RCC 7860 (cell line): ENCODE measurements around the gene TRIM33.
"Not testable (repeated sequence)": the region's sequence is repeated elsewhere in the genome, so short reads cannot be mapped to it uniquely, and the experiment has no call there.

ENCODE experiments used
- DNase-seq: peaks from one replicate; pipeline ENCODE4 v3.0.0-alpha.2; 2015; ENCODE audit warnings: low spot score
- FAIRE-seq: peaks from 2 replicates; lab custom pipeline; 2012; peaks lifted over from hg19 to GRCh38; lab: Jason Lieb, UNC

TRIM33 gene

DNA sequence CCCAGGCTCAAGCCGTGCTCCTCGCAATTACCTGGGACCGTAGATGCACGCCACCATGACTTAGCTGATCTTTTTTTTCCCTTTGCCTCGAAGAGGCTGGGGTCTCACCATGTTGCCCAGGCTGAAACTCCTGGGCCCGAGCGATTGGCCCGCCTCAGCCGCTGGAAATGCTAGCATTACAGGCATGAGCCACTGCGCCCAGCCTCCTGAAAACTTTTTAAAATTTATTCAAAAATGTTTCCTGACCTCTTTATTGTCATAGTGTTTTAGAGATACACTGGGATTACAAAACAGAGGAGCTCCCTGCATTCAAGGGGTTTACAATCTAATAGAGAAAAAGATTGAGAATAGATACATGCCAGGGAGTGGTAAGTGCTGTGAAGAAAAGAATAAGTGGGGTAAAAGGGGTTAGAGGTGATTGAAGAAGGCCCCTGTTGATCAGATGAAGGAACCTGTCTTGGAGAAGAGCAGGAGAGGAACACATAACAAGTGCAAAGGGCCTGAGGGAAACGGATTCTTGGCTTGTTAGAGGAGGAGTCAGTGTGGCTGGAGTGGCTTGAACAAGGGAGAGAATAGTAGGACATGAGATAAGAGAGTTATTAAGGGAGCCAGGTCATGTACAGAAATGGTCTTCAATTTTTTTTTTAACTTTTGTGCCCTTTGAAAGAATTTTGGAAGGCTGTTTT, 1.7 kb upstream of the TRIM33 start:
- FAIRE-seq: no peak

DNA sequence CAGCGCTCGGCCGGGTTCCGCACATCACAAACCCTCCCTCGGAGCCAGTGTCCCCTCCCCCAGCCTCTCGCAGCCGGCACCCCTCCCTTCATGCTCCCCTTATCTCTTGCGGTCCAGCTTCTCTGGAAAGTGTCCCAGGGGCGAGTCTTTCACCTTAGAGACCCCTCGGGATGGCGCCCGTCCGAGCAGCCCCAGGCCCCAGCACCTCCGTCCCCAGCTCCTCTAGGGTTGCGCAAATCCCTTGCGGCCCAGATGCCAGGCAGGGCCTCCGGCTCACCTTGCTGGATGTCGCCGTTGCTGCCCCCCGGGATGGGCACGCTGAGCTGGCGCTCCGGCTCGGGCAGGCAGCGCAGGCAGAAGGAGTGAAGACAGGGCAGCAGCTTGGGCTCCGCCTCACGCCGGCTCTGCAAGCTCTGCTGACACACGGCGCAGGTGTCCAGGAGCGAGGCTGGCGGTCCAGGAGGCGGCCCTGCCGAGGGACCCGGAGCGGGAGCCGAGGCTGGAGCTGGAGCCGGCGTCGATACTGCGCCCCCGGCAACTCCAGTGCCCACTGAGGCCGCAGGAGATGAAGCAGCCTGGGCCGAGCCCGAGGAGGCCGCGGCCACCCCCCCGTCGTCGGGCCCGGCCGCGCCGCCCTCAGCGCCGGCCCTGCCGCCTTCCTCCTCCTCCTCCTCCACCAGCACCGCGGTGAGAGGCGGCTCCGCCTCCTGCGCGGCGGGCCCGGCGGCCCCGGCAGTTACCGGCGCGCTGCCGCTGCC, 550 bp downstream of the TRIM33 start:
- DNase-seq: peak; percentile 20
- no peak for FAIRE-seq

More for the DNA sequence above, 1.7 kb upstream of the TRIM33 start:
- no peak for DNase-seq

DNA sequence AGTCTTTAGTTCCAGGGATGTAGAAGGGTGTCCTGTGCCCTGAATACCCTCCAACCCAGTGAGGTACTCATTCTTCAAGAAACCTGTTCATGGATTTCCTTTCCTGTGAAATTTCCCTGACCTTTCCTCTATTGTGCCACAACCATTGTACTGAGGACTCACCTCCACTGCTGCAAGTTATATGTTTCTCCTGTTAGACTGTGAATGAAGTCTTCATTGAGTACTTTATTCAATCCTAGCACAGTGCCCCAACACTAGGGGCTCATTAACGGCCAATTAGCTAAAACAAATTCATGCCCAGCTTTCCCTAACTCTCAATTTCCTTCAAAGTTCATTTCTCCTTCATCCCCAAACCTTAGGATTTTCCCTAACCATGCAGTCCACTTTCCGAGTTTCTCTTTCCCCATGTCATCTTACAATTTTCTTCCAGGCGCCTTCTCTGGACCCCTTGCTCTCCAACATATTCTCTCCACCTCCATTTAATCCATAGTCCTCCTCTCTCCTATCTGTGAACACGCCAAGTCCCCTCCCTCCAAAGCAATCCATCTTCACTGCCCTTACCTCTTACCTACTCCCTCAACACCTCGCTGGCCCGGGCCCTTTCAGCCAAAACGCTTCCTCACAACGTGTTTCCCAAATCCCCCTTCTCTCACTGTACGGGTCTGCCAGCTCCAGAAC, 1.3 kb downstream of the TRIM33 start:
- no peak for FAIRE-seq

DNA sequence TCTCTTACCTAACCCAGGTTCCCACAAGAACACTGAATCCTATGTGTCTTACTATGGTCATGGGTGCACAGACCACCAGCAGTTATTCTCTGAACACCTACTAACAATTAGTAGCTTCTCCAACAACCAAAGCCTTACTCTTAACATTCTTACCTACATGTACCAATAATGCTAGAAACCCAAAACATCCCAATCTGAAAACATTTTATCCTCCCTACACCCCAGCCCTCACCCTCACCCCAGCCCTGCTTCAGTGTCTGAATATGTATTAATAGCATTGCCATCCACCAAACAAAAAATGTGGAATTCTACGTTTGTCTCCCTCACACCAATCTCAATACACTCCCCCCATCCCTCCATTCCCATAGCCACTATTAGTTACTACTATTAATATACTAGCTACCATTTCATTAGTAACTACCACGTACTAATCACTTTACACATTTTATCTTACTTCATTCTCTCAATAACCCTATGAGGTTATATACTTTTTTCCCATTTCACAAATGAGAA, 2.6 kb downstream of the TRIM33 start:
- no peak for DNase-seq
- FAIRE-seq: no peak

More for the DNA sequence above, 1.3 kb downstream of the TRIM33 start:
- no peak for DNase-seq

DNA sequence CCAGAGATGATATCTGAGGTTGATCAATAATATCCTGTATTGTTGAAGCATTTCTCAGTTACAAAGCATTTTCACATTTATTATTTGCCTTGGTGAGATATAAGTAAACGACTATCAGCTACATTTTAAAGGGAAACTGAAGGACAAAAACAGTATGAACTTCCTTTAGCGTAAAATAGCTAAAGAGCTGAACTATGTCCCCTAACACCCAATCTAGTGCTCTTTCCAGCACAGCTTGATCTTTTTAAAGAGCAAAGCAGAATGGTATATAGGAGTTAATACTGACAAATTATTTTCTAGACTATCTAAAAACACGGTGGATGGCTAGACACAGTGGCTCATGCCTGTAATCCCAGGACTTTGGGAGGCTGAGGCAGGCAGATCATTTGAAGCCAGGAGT, 3.5 kb downstream of the TRIM33 start:
- FAIRE-seq (no peak), DNase-seq (no peak)

DNA sequence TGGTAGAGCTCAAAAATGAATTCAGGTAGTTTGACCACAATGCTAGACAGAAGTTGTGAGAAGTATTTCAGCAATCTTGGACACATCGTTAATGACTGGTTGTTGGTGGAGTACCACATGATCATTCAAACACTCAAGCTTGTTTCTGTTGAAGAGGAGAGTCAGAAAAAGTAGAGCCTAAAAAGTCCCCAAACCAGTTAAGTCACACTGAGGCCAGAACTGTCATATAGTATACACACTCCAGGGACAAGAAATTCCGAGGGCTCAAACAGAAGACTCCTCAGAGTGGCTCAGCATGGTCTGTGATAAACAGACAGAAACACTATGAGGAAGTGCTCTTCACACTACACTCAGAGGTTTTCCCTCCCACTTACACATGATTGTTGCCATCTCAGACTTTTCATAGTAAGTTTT, 5.8 kb downstream of the TRIM33 start:
- FAIRE-seq (no peak), DNase-seq (no peak)

DNA sequence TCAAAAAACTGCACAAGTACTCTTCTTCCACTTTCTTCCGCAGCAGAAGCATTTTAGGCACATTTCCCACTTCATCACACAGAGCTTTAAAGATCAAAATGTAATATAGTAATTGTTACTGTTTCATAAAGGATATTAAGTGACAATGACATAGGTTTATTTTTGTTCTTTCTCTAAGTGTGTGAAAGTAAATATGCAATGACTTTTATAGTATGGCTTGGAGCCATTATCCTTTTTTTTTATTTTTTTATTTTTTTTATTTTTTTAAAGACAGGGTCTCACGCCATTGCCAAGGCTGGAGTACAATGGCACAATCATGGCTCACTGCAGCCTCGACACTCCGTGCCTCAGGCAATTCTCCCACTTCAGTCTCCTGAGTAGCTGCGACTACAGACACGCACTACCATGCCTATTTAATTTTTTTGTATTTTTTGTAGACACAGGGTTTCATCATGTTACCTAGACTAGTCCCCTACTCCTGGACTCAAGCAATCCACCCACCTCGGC, 7.0 kb downstream of the TRIM33 start:
- DNase-seq: no peak
- no peak for FAIRE-seq

DNA sequence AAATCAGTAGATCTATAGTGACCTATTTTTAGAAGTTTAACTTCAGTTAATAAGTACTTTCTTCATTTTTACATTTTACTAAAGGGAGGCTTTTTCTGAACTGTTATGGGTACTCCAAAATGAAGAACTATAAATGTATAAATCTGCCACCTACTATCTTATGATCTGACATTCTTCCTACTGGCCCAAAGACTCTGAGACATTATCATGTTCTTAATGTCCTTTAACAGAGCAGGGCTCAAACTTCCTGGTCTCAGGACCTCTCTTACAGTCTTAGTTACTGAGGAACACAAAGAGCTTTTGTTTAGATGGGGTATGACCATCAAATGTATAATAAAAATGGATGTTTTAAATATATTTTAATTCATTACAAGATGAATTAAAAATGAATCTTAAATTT, 8.9 kb downstream of the TRIM33 start:
- FAIRE-seq: no peak
- DNase-seq: no peak

DNA sequence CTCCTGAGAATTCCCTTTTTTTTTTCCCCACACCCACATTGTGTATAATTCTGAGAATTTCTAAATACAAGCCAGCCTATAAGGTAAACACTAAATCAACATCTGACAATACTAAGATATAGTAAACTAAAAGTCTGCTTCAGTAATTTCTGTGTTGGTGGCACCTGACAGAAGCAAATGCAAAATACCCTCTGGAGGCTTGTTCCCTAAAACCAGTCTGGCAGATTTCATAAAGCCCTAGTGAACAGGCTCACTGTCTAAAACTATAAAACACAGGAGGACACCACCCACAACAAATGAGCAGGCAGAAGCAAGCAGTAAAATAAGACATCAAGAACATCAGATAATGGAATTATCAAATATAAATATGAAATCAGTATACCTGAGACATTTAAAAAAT, 11.5 kb downstream of the TRIM33 start:
- DNase-seq (no peak), FAIRE-seq (no peak)

DNA sequence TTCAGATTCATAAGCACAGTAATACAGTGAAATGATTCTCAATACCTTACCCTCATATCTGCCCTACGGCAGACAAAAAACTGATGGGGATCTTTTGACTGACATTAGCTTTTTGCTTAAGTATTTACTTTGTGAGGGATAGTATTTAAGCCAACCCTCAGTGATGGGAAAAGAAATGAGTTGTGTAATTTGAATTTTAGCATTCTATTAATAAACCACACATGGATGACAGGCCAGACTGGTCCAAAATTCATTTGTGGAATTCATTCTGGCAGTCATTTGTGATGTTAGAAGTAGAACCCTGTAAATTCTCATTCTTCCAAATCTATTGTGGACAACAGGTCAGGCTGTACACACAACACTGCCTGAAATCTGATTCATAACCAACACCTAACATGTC, 14.9 kb downstream of the TRIM33 start:
- FAIRE-seq: no peak
- no peak for DNase-seq

DNA sequence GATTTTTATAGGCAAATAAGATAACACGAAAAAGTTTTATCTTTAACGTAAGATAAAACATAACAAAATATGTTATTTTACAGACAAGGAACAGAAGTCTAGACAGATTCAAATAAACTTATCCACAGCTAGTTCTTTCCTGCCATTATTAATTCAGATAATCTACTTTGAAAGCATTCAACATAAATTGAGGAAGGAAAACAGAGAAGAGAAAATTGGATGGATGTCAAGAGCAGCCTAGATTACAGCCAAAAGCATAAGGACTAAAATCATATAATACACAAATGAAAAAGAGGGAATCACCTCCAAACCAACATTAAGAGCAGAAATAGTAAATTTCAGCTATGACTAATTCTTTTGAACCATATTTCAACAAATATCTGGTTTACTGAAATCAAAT, 15.5 kb downstream of the TRIM33 start:
- FAIRE-seq (no peak), DNase-seq (no peak)

DNA sequence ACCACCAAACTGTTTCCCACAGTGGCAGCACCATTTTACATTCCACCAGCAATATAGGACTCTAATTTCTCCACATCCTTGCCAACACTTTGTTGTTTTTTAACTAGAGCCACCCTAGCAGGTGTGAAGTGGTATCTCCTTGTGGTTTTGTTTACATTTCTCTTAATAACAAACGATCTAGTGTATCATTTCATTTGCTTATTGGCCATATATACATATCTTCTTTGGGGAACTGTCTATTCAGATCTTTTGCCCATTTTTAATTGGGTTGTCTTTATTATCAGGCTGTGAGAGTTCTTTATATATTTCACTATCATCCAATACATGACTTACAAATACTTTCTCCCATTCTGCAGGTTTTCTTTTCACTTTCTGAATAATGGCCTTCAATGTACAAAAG, 18.0 kb downstream of the TRIM33 start:
- FAIRE-seq: no peak
- no peak for DNase-seq

DNA sequence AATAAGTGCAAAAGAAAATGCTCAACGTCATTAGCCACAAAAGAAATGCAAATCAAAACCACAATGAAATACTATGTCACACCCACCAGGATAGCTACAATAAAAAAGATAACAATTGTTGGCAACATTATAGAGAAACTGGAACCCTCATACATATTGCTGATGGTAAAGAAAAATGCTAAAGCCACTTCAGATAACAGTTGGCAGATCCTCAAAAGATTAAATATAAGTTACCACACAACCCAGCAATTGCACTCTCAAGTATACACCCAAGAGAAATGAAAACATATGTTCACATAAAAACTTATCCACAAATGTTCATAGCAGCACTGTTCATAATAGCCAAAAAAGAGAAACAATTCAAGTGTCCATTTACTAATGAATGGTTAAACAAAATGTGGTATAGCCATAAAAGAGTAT, 20.7 kb downstream of the TRIM33 start:
- no peak for DNase-seq
- FAIRE-seq: no peak

DNA sequence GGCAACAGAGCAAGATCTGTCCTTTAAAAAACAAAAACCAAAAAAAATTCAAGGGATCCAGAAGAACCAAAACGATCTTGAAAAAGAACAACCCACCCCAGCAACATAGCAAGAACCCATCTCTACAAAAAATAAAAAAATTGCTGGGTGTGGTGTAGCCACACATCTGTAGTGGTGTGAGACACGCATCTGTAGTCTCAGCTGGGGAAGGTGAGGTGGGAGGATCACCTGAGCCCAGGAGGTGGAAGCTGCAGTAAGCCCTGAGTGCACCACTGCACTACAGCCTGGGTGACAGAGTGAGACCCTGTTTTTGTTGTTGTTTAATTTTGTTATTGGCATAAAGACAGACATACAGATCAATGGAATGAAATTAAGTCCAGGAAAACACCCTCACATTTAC, 22.3 kb downstream of the TRIM33 start:
- no peak for DNase-seq
- no peak for FAIRE-seq

DNA sequence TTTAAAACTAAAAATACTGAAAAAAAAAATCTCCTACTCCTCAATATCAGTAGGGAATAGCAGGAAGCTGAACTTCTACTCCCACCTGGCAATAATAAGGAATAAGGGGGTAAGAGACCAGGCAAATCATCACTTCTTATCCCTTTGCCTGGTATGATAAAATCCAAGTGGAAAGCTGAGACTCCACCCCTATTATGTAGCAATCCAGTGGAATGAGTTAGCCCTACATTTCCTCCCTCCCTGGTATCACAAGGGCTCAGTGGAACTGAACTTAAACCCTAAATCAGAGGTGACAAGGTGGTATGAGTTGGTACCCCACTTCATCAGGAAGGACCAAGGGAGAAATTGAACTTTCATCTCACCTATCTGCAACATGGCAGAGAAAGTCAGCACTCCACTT, 25.7 kb downstream of the TRIM33 start:
- FAIRE-seq (no peak), DNase-seq (no peak)

DNA sequence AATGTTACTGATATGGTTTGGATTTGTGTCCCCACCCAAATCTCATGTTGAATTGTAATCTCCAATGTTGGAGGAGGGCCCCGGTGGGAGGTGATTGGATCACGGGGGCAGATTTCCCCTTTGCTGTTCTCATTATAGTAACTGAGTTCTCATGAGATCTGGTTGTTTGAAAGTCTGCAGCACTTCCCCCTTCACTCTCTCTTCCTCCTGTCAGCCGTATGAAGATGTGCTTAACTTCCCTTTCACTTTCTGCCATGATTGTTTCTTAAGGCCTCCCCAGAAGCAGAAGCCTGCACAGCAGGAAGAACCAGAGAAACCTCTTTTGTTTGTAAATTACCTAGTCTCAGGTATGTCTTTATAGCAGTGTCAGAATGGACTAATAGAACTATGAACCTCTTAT, 28.4 kb downstream of the TRIM33 start:
- FAIRE-seq: no peak
- no peak for DNase-seq

DNA sequence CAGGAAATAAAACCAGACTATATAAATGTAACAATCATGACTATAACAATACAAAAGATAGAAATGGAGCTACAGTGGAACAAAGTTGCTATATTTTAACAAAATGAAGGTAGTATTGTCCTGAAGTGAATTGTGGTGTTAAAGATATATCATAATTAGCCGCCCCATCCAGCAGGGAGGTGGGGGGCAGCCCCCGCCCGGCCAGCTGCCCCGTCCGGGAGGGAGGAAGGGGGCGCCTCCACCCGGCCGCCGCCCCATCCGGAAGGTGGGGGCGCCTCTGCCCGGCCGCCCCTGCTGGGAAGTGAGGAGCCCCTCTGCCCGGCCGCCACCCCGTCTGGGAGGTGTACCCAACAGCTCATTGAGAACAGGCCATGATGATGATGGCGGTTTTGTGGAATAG, 31.4 kb downstream of the TRIM33 start:
- DNase-seq, FAIRE-seq: not testable (repeated sequence)

DNA sequence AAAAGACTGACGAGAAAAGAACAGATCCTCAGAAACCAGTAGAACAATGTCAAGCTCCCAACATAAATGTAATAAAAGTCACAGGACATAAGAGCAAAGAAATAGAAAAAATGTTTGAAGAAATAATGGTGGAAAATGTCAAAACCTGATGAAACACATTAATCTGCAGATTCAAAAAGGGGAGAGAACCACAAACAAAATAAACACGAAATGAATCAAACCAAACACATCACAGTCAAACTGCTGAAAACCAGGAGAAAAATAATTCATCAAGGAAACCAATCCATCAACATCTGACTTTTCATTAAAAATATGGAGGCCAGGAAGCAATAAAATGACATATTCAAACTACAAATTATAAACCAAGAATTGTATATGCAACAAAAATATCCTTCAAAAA, 31.9 kb downstream of the TRIM33 start:
- DNase-seq: no peak
- FAIRE-seq: no peak

DNA sequence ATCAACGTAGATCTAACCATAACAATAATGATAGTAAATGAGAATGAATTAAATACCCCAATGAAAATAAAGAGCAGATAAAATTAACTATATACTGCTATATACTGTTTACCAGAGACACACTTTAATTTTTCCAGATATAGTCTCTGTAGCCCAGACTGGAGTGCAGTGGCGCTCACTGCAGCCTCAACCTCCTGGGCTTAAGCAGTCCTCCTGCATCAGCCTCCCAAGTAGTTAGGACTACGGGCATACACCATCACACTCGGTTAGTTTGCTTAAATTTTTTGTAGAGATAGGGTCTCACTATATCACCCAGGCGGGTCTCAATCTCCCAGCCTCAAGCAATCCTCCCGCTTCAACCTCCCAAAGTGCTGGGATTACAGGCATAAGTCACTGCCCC, 37.2 kb downstream of the TRIM33 start:
- FAIRE-seq (no peak), DNase-seq (no peak)

DNA sequence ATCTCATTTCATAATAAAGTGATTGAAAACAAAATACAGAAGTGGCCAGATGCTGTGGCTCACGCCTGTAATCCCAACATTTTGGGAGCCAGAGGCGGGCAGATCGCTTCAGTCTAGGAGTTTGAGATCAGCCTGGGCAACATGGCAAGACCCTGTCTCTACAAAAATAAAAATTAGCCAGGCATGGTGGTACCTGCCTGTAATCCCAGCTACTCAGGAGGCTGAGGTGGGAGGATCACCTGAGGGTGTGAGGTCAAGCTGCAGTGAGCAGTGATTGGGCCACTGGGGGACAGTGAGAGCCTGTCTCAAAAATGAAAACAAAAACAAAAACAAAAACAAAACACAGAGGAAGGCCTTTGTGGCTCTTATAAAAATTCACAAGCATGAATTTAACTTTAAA, 38.6 kb downstream of the TRIM33 start:
- no peak for DNase-seq
- FAIRE-seq: no peak

DNA sequence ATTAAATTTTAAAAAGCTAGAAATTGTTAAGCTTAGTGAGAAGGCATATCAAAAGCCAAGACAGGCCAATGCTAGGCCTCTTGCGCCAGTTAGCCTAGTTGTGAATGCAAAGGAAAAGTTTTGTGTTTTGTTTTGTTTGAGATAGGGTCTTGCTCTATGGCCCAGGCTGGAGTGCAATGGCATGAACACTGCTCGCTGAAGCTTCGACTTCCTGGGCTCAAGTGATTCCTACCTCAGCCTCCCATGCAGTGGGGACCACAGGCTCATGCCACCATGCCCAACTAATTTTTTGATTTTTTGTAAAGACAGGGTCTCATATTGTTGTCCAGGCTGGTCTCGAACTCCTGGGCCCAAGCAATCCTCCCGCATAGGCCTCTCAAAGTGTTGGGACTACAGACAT, 40.3 kb downstream of the TRIM33 start:
- no peak for DNase-seq
- no peak for FAIRE-seq
